CD4-positive, alpha-beta T cell treated with Interferon alpha-2 for 1 hour (primary cell): Measurements from ENCODE around the gene ISL1.

Source experiments
- DNase-seq, 2 donors: peaks; one replicate each; pipeline ENCODE4 v3.0.0-alpha.2; 2020 to 2022

The ISL1 gene

GRCh38 chr5:51387884-51388275 is 4.6 kb downstream of the ISL1 start:
- no peak for DNase-seq

GRCh38 chr5:51388488-51389287 is 5.4 kb downstream of the ISL1 start:
- no peak for DNase-seq

- DNase-seq, result no peak
These were observed 6.0 kb downstream of the ISL1 start for GRCh38 chr5:51389288-51389576.

- DNase-seq, result no peak
These were observed 6.6 kb downstream of the ISL1 start for GRCh38 chr5:51389577-51390463.

- DNase-seq, result no peak
These were observed 7.9 kb downstream of the ISL1 start for GRCh38 chr5:51391175-51391574.

- DNase-seq, result no peak
These were observed 9.5 kb downstream of the ISL1 start for GRCh38 chr5:51392689-51393199.

GRCh38 chr5:51394609-51395008 is 11.4 kb downstream of the ISL1 start:
- no peak for DNase-seq

GRCh38 chr5:51395245-51395644 is 12.0 kb downstream of the ISL1 start:
- no peak for DNase-seq

GRCh38 chr5:51395666-51396356 is 12.6 kb downstream of the ISL1 start:
- DNase-seq, result no peak

- DNase-seq, result no peak
These were observed 13.5 kb downstream of the ISL1 start for GRCh38 chr5:51396797-51397196.

- DNase-seq, result no peak
These were observed 14.7 kb downstream of the ISL1 start for GRCh38 chr5:51397996-51398395.

GRCh38 chr5:51398875-51399642 is 15.8 kb downstream of the ISL1 start:
- no peak for DNase-seq

- no peak for DNase-seq
These were observed 16.4 kb downstream of the ISL1 start for GRCh38 chr5:51399643-51400006.

- no peak for DNase-seq
These were observed 21.0 kb downstream of the ISL1 start for GRCh38 chr5:51404255-51404654.

- DNase-seq, result no peak
These were observed 28.7 kb downstream of the ISL1 start for GRCh38 chr5:51411921-51412325.

GRCh38 chr5:51414516-51414915 is 31.3 kb downstream of the ISL1 start:
- no peak for DNase-seq

GRCh38 chr5:51416149-51416548 is 32.9 kb downstream of the ISL1 start:
- DNase-seq, result no peak

GRCh38 chr5:51433052-51433710 is 49.9 kb downstream of the ISL1 start:
- no peak for DNase-seq

GRCh38 chr5:51439232-51439631 is 56.0 kb downstream of the ISL1 start:
- DNase-seq, result no peak
